ENCODE data around the gene DPAGT1.

DNA sequence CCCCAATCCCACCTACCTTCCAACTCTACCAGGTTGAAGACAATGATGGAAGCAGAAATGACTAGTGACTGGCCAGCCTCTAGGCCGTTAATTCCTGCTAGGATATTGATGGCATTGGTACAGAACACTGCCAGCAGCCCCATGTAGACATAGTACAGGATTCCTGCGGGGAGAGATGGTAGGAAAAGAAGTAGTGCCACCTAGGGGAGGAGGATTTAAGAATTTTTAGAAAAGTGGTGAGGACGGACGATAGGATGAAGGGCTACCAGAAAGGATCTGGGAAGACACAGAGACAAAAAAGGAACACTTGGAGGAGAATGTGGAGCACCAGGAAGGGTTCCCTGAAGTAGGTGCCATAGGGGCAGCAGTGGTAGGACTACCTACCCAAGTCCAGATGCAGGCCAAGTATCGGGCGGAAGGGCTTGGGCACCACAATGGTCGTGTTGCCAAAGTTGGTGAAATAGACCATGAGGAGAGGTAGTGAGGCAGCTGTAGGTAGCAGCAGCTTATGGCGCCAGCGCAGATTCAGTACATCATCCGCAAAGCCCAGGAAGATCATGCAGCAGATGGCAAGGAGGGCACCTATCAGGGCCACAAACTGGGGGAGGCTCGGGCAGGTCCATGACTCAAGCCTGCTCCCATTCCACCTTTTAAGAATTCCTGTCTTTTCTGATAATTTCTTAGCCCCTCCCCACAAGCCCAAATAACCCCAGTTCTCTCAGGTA lies 1.2 kb downstream of the DPAGT1 start:
- TF ChIP-seq, protein P1, sequence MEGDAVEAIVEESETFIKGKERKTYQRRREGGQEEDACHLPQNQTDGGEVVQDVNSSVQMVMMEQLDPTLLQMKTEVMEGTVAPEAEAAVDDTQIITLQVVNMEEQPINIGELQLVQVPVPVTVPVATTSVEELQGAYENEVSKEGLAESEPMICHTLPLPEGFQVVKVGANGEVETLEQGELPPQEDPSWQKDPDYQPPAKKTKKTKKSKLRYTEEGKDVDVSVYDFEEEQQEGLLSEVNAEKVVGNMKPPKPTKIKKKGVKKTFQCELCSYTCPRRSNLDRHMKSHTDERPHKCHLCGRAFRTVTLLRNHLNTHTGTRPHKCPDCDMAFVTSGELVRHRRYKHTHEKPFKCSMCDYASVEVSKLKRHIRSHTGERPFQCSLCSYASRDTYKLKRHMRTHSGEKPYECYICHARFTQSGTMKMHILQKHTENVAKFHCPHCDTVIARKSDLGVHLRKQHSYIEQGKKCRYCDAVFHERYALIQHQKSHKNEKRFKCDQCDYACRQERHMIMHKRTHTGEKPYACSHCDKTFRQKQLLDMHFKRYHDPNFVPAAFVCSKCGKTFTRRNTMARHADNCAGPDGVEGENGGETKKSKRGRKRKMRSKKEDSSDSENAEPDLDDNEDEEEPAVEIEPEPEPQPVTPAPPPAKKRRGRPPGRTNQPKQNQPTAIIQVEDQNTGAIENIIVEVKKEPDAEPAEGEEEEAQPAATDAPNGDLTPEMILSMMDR (IDR thresholded peaks at IDR 0.05) = peak in 1 of 3 experiments; percentile 17
- no peak for TF ChIP-seq POLR2A (IDR thresholded peaks at IDR 0.05)
